Activated CD4-positive, alpha-beta memory T cell treated with anti-CD3 and anti-CD28 coated beads for 36 hours (primary cell): Measurements from ENCODE around the gene PCDHA1. TPM values are rescaled to one million over a fixed set of nuclear protein-coding genes. Genes with fewer than 3 reads are reported as not detected.

Experiments
- CTCF ChIA-PET: fragments of 350-600 bp; sonication (Branson Sonifier 250); formaldehyde crosslinking; loops from one replicate; lab custom pipeline; 2021; ENCODE audit warnings: antibody characterized with exemption, inconsistent platforms; lab: Charles Lee
- POLR2A ChIA-PET: fragments of 350-600 bp; sonication (Branson Sonifier 250); formaldehyde crosslinking; loops from one replicate; lab custom pipeline; 2021; ENCODE audit warnings: antibody characterized with exemption; lab: Charles Lee
- DNase-seq: peaks from one replicate; pipeline ENCODE4 v3.0.0-alpha.2; 2020
- H3K27ac Mint-ChIP-seq: one replicate; pipeline ENCODE4 v1.8.0; 2021; ENCODE audit warnings: mixed read lengths
- H3K27me3 Mint-ChIP-seq: one replicate; pipeline ENCODE4 v1.8.0; 2021; ENCODE audit warnings: mixed read lengths
- H3K36me3 Mint-ChIP-seq: one replicate; pipeline ENCODE4 v1.8.0; 2021; ENCODE audit warnings: mixed read lengths
- H3K4me1 Mint-ChIP-seq: one replicate; pipeline ENCODE4 v1.8.0; 2021; ENCODE audit warnings: low read depth, mixed read lengths
- H3K4me3 Mint-ChIP-seq: one replicate; pipeline ENCODE4 v1.8.0; 2021; ENCODE audit warnings: mild to moderate bottlenecking, mixed read lengths
- H3K9me3 Mint-ChIP-seq: one replicate; pipeline ENCODE4 v1.8.0; 2021; ENCODE audit warnings: mixed read lengths
- intact Hi-C: fragments of 100-400 bp; cut with micrococcal nuclease; formaldehyde crosslinking; loops from one replicate; pipeline ENCODE4 v1.15.1; 2023
- total RNA-seq, 2 experiments: library from RNA; stranded (reverse); gene quantifications; one replicate each; pipeline ENCODE4 v1.2.3, GENCODE V29; 2021

The PCDHA1 gene
- total RNA-seq, 2 experiments from 2014 or later = not detected

- DNase-seq = no peak
- POLR2A ChIA-PET = no interaction called here
- intact Hi-C loops = no loop called here
Measured at GRCh38 chr5:140966293-140967225, 180.6 kb downstream of the PCDHA1 start, which contains the start of gene PCDHAC2. Gene PCDHAC2, plus strand, starts transcription at chr5:140966476. Its CDS starts 291 bp downstream, at chr5:140966767.

GRCh38 chr5:140967226-140967893 lies 181.4 kb downstream of the PCDHA1 start:
- intact Hi-C loops = no loop called here
- CTCF ChIA-PET = interaction anchor here (0.6 kb wide), 1 partner anchor 126 kb away, joined by 3 read pairs; the partner anchor contains the start of gene PCDHA8
- POLR2A ChIA-PET = no interaction called here
- Mint-ChIP-seq H3K9me3 (no peaks in the 10 kb centered on the region), H3K36me3 (no peaks in the 10 kb centered on the region), H3K4me1 (no peaks in the 10 kb centered on the region), H3K27me3 (peaks cover 28% of the 10 kb centered on the region), H3K4me3 (no peak overlapping the region), H3K27ac (no peak overlapping the region)
- no peak for DNase-seq

More at GRCh38 chr5:140966293-140967225, 180.6 kb downstream of the PCDHA1 start, which contains the start of gene PCDHAC2:
- H3K9me3 Mint-ChIP-seq = no peaks in the 10 kb centered on the region
- no peaks in the 10 kb centered on the region for H3K4me1 Mint-ChIP-seq
- H3K4me3 Mint-ChIP-seq = no peak within 1 kb of the TSS
- H3K27ac Mint-ChIP-seq = no peak within 1 kb of the TSS
- H3K36me3 Mint-ChIP-seq = no peaks in the 10 kb centered on the region
- H3K27me3 Mint-ChIP-seq = peaks cover 29% of the 10 kb centered on the region
- CTCF ChIA-PET = interaction anchor here (0.6 kb wide), 1 partner anchor 125 kb away, joined by 3 read pairs; the partner anchor contains the start of gene PCDHA8

DNA sequence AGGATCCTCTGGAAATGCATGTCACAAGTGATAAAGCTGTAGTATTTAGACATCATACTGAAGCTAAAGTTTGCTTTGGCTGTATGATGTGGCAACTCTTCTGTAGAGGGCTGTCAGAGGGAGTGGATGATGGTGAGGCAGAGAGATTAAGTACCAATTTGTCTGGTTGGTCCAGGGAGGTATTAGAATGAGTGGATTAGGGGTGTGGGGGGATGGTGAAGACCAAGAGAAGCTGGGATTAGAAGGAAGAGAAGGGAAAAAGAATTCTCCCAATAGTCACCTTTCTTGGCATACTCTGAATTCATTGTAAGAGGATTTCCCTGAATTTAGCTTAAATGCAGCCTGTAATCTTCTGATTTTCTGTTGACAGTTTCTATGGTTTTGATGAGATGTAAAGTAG lies 183.9 kb downstream of the PCDHA1 start:
- POLR2A ChIA-PET = no interaction called here
- intact Hi-C loops = no loop called here
- H3K4me1 Mint-ChIP-seq = no peaks in the 10 kb centered on the region

DNA sequence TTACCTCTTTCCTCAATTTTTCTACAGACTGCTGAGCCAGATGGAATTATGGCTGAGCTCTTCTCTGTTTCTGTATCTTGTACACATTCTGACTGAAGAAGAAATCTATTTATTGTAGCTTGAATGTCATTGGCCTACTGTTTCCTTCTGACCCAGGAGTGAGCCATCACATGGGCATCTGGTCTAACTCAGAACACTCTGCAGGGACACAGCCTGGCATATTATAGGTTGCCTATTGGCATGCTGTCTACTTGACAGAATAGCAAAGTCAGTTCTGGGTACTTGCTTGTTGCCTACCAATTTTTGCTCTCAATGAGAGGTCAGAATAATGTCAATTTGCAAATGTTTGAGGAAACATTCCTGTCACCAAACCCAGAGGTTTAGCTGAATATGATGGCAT lies 187.6 kb downstream of the PCDHA1 start:
- ChIA-PET POLR2A (no interaction called here), CTCF (no interaction called here)
- Mint-ChIP-seq H3K36me3 (no peaks in the 10 kb centered on the region), H3K4me1 (no peaks in the 10 kb centered on the region), H3K9me3 (no peaks in the 10 kb centered on the region), H3K4me3 (no peak overlapping the region), H3K27me3 (peaks cover 3% of the 10 kb centered on the region), H3K27ac (no peak overlapping the region)
- no peak for DNase-seq
- intact Hi-C loops = no loop called here

More for the DNA sequence above, 183.9 kb downstream of the PCDHA1 start:
- no peaks in the 10 kb centered on the region for H3K9me3 Mint-ChIP-seq
- CTCF ChIA-PET = no interaction called here
- no peak overlapping the region for H3K4me3 Mint-ChIP-seq
- no peak overlapping the region for H3K27ac Mint-ChIP-seq
- H3K36me3 Mint-ChIP-seq = no peaks in the 10 kb centered on the region
- peaks cover 20% of the 10 kb centered on the region for H3K27me3 Mint-ChIP-seq
- no peak for DNase-seq

DNA sequence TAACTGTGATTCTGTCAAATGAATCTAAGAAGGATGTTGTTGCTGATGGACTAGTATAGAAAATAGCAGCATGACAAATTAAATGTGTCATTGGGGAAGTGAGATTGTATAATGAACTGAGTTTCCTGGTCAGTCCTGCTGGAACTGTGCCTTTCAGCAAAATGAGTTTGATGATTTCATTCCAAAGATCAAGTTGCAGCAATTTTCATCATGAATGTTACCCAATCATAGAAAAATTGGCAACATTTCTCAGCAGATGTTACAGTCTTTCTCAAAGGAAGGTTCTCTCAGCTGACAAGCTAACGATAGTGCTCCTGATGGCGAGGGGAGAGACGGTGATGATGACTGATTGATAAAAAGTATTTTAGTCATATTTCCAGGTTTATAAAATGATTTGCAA lies 191.1 kb downstream of the PCDHA1 start:
- intact Hi-C loops = no loop called here
- no peaks in the 10 kb centered on the region for H3K9me3 Mint-ChIP-seq
- POLR2A ChIA-PET = no interaction called here

GRCh38 chr5:140978260-140978659 lies 192.3 kb downstream of the PCDHA1 start:
- DNase-seq = no peak
- Mint-ChIP-seq H3K4me1 (no peaks in the 10 kb centered on the region), H3K27me3 (peaks cover 3% of the 10 kb centered on the region), H3K27ac (no peak overlapping the region), H3K4me3 (no peak overlapping the region), H3K9me3 (no peaks in the 10 kb centered on the region), H3K36me3 (no peaks in the 10 kb centered on the region)
- POLR2A ChIA-PET = no interaction called here
- CTCF ChIA-PET = no interaction called here
- intact Hi-C loops = no loop called here

More for the DNA sequence above, 191.1 kb downstream of the PCDHA1 start:
- H3K4me3 Mint-ChIP-seq = no peak overlapping the region
- DNase-seq = no peak
- peaks cover 3% of the 10 kb centered on the region for H3K27me3 Mint-ChIP-seq
- CTCF ChIA-PET = no interaction called here
- H3K27ac Mint-ChIP-seq = no peak overlapping the region
- no peaks in the 10 kb centered on the region for H3K4me1 Mint-ChIP-seq
- H3K36me3 Mint-ChIP-seq = no peaks in the 10 kb centered on the region

GRCh38 chr5:140978983-140979382 lies 193.0 kb downstream of the PCDHA1 start:
- Mint-ChIP-seq H3K27me3 (peaks cover 3% of the 10 kb centered on the region), H3K4me3 (no peak overlapping the region), H3K36me3 (no peaks in the 10 kb centered on the region), H3K9me3 (no peaks in the 10 kb centered on the region), H3K4me1 (no peaks in the 10 kb centered on the region), H3K27ac (no peak overlapping the region)
- POLR2A ChIA-PET = no interaction called here
- CTCF ChIA-PET = no interaction called here
- DNase-seq = no peak
- intact Hi-C loops = no loop called here

DNA sequence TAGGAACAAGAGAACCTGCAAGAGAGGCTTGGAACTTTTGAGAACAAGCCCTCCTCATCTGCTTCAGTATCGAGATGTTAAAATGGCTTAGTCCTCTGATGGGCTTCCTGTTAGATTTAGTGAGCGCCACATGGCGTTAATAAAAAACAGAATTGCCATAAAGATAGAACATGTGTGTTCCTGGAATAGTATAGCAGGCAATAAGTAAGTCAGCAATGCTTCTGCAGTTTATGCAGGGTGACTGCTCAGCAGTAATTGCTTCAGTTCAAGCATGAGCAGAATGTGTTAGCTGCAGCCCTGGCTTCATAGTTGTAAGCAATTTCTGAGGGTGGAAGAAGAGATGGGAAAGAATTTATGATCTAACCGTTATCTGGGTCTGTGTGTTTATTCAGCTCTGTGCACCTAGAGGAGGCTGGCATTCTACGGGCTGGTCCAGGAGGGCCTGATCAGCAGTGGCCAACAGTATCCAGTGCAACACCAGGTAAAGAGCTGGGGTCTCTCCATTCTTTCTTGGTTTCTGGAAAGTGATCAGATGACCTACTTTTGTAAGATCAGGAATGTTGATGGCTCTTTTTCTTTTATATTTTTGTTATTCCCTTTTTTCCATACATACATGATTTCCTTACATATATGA lies 196.3 kb downstream of the PCDHA1 start:
- Mint-ChIP-seq H3K4me3 (no peak overlapping the region), H3K4me1 (no peaks in the 10 kb centered on the region), H3K9me3 (no peaks in the 10 kb centered on the region), H3K27ac (no peak overlapping the region), H3K27me3 (peaks cover 2% of the 10 kb centered on the region), H3K36me3 (no peaks in the 10 kb centered on the region)
- ChIA-PET CTCF (no interaction called here), POLR2A (no interaction called here)
- intact Hi-C loops = no loop called here
- no peak for DNase-seq

- intact Hi-C loops = no loop called here
- Mint-ChIP-seq H3K27me3 (peaks cover 2% of the 10 kb centered on the region), H3K4me3 (no peak overlapping the region), H3K9me3 (no peaks in the 10 kb centered on the region), H3K36me3 (no peaks in the 10 kb centered on the region), H3K4me1 (no peaks in the 10 kb centered on the region), H3K27ac (no peak overlapping the region)
- DNase-seq = no peak
- CTCF ChIA-PET = no interaction called here
- POLR2A ChIA-PET = no interaction called here
Measured at GRCh38 chr5:140986117-140986521, 200.2 kb downstream of the PCDHA1 start.

- Mint-ChIP-seq H3K36me3 (no peaks in the 10 kb centered on the region), H3K9me3 (no peaks in the 10 kb centered on the region), H3K27ac (no peak overlapping the region), H3K4me3 (no peak overlapping the region), H3K4me1 (no peaks in the 10 kb centered on the region), H3K27me3 (peaks cover 2% of the 10 kb centered on the region)
- ChIA-PET CTCF (no interaction called here), POLR2A (no interaction called here)
- intact Hi-C loops = no loop called here
- DNase-seq = no peak
Measured at GRCh38 chr5:140988100-140988499, 202.2 kb downstream of the PCDHA1 start.

DNA sequence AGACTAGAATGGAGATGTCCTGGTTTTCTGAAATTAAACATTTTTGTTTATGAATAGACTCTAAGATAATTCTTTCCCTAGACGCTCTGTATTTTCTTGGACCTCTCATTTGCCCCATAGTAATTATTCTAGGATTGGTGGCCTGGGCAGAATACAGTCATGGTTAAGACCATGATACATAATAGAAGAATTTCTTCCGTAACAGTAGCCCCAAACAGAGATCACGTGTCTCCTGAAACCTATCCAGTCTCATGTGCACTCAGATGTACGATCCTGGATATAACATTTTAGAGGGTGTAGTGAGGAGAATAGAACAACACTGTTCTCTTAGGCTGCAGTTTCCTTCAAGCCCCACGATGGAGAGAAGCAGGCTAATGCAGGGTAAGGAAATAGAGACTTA lies 202.7 kb downstream of the PCDHA1 start:
- no peak for DNase-seq
- Mint-ChIP-seq H3K9me3 (no peaks in the 10 kb centered on the region), H3K27ac (no peak overlapping the region), H3K27me3 (peaks cover 2% of the 10 kb centered on the region), H3K4me3 (no peak overlapping the region), H3K4me1 (no peaks in the 10 kb centered on the region), H3K36me3 (no peaks in the 10 kb centered on the region)
- ChIA-PET CTCF (no interaction called here), POLR2A (no interaction called here)
- intact Hi-C loops = no loop called here
